ENCODE data around the gene TSPAN14.
"Not testable (repeated sequence)": the region's sequence is repeated elsewhere in the genome, so short reads cannot be mapped to it uniquely, and the experiment has no call there.

DNA sequence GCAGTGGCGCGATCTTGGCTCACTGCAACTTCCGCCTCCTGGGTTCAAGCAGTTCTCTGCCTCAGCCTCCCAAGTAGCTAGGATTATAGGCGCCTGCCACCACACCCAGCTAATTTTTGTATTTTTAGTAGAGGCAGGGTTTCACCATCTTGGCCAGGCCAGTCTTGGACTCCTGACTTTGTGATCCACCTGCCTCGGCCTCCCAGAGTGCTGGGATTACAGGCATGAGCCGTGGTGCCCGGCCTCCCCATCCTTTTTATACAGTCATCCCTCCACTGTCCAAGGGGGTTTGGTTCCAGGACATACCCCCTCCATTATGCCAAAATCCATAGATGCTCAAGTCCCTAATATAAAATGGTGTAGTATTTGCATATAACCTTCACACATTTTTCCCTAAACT, 21.5 kb downstream of the TSPAN14 start:
- not testable (repeated sequence) for TF ChIP-seq JUND (IDR thresholded peaks at IDR 0.05); HNF4G (IDR thresholded peaks at IDR 0.05); SP1 (IDR thresholded peaks at IDR 0.05); YY1 (IDR thresholded peaks at IDR 0.05); TAF1 (conservative IDR thresholded peaks at IDR 0.05); GABPA (IDR thresholded peaks at IDR 0.05 in 1 of 2, conservative IDR thresholded peaks at IDR 0.05 in 1 of 2); EGR1 (IDR thresholded peaks at IDR 0.05; ENCODE audit: low read depth in 2 of 2)
- TF ChIP-seq, protein P1, sequence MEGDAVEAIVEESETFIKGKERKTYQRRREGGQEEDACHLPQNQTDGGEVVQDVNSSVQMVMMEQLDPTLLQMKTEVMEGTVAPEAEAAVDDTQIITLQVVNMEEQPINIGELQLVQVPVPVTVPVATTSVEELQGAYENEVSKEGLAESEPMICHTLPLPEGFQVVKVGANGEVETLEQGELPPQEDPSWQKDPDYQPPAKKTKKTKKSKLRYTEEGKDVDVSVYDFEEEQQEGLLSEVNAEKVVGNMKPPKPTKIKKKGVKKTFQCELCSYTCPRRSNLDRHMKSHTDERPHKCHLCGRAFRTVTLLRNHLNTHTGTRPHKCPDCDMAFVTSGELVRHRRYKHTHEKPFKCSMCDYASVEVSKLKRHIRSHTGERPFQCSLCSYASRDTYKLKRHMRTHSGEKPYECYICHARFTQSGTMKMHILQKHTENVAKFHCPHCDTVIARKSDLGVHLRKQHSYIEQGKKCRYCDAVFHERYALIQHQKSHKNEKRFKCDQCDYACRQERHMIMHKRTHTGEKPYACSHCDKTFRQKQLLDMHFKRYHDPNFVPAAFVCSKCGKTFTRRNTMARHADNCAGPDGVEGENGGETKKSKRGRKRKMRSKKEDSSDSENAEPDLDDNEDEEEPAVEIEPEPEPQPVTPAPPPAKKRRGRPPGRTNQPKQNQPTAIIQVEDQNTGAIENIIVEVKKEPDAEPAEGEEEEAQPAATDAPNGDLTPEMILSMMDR (IDR thresholded peaks at IDR 0.05; ENCODE audit: low read depth, low read length, missing input control), result not testable (repeated sequence)
- TF ChIP-seq, protein P2, sequence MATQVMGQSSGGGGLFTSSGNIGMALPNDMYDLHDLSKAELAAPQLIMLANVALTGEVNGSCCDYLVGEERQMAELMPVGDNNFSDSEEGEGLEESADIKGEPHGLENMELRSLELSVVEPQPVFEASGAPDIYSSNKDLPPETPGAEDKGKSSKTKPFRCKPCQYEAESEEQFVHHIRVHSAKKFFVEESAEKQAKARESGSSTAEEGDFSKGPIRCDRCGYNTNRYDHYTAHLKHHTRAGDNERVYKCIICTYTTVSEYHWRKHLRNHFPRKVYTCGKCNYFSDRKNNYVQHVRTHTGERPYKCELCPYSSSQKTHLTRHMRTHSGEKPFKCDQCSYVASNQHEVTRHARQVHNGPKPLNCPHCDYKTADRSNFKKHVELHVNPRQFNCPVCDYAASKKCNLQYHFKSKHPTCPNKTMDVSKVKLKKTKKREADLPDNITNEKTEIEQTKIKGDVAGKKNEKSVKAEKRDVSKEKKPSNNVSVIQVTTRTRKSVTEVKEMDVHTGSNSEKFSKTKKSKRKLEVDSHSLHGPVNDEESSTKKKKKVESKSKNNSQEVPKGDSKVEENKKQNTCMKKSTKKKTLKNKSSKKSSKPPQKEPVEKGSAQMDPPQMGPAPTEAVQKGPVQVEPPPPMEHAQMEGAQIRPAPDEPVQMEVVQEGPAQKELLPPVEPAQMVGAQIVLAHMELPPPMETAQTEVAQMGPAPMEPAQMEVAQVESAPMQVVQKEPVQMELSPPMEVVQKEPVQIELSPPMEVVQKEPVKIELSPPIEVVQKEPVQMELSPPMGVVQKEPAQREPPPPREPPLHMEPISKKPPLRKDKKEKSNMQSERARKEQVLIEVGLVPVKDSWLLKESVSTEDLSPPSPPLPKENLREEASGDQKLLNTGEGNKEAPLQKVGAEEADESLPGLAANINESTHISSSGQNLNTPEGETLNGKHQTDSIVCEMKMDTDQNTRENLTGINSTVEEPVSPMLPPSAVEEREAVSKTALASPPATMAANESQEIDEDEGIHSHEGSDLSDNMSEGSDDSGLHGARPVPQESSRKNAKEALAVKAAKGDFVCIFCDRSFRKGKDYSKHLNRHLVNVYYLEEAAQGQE (IDR thresholded peaks at IDR 0.05), result not testable (repeated sequence)
- TF ChIP-seq, protein P3, sequence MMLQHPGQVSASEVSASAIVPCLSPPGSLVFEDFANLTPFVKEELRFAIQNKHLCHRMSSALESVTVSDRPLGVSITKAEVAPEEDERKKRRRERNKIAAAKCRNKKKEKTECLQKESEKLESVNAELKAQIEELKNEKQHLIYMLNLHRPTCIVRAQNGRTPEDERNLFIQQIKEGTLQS (IDR thresholded peaks at IDR 0.05), result not testable (repeated sequence)
